Mucosa of descending colon (tissue), 3 donors: ENCODE measurements around the gene TMEM51. TPM values are rescaled to one million over a fixed set of nuclear protein-coding genes. Genes with fewer than 3 reads are reported as not detected.

Source experiments
- ATAC-seq: fragments of 200-7000 bp; cut with Tn5 transposase; one replicate; pipeline ENCODE4 v1.9.1; 2020; ENCODE audit warnings: mild to moderate bottlenecking, moderate library complexity
- DNase-seq, 3 donors: peaks; one replicate each; pipeline ENCODE4 v3.0.0-alpha.2; 2020
- H3K36me3 ChIP-seq: fragments of 200-600 bp; one replicate; pipeline ENCODE4 v1.8.0; 2021; ENCODE audit warnings: low read depth, mild to moderate bottlenecking
- H3K4me1 ChIP-seq: fragments of 200-600 bp; one replicate; pipeline ENCODE4 v1.8.0; 2021; ENCODE audit warnings: low read depth, mild to moderate bottlenecking
- H3K4me3 ChIP-seq: fragments of 200-600 bp; one replicate; pipeline ENCODE4 v1.8.0; 2021; ENCODE audit warnings: mild to moderate bottlenecking
- H3K9me3 ChIP-seq: fragments of 200-600 bp; one replicate; pipeline ENCODE4 v1.8.0; 2021; ENCODE audit warnings: mild to moderate bottlenecking
- CTCF ChIP-seq: fragments of 200-600 bp; IDR thresholded peaks from one replicate; pipeline ENCODE4 v1.8.0; 2022; ENCODE audit warnings: antibody characterized with exemption, mild to moderate bottlenecking
- intact Hi-C, 2 donors: fragments of 100-400 bp; cut with DNase I in 1 of 2; cut with micrococcal nuclease in 1 of 2; formaldehyde crosslinking; loops; one replicate each; pipeline versions ENCODE4 v1.11.0 to v1.11.1; 2022; cut with DNase I, micrococcal nuclease
- total RNA-seq, 3 donors: library from RNA; stranded (reverse); fragmentation: NEBNext Ultra II Directional in 2 of 3; extraction: Animal tissue kit (Norgen Biotek cat#: 25700) in 2 of 3; gene quantifications; one replicate each; pipeline versions ENCODE4 v1.2.1 to v1.2.4, GENCODE V29; 2021 to 2023
- donor health status: DM: no; HTN: no; CAD: no; lungs with moderate emphysema.
- donor health status: DM: no; HTN: no; CAD: no.
- donor health status: DM: no; HTN: yes; CAD: no.

TMEM51 gene
- total RNA-seq, 3 donors from 2014 or later, result 19.1 to 31.8 (median 26.6) TPM

GRCh38 chr1:15245593-15246360 lies 92.2 kb downstream of the TMEM51 start:
- Histone ChIP-seq H3K4me1 (peaks cover 7% of the 10 kb centered on the region), H3K4me3 (no peak overlapping the region), H3K9me3 (no peaks in the 10 kb centered on the region), H3K36me3 (no peaks in the 10 kb centered on the region)
- DNase-seq (no peak), ATAC-seq (peak; percentile 20)
- intact Hi-C loops, result no loop called here
- no peak for TF ChIP-seq CTCF

GRCh38 chr1:15246960-15247614 lies 93.5 kb downstream of the TMEM51 start, which contains the start of gene FHAD1:
TSS of gene FHAD1 (plus strand) at chr1:15247223. CDS start at chr1:15251785, 4,562 bp downstream.
- DNase-seq (peak; percentile 77 to 80 (median 79)), ATAC-seq (peak; percentile 96)
- Histone ChIP-seq H3K4me1 (peaks cover 7% of the 10 kb centered on the region), H3K9me3 (no peaks in the 10 kb centered on the region), H3K4me3 (peak within 1 kb of the TSS; percentile 9), H3K36me3 (no peaks in the 10 kb centered on the region)
- intact Hi-C loops, result no loop called here
- TF ChIP-seq CTCF, result no peak

GRCh38 chr1:15248216-15248615 lies 94.7 kb downstream of the TMEM51 start:
- Histone ChIP-seq H3K9me3 (no peaks in the 10 kb centered on the region), H3K4me1 (peaks cover 7% of the 10 kb centered on the region), H3K4me3 (no peak overlapping the region), H3K36me3 (no peaks in the 10 kb centered on the region)
- DNase-seq, result no peak
- TF ChIP-seq CTCF, result no peak
- no peak for ATAC-seq
- intact Hi-C loops, result no loop called here

GRCh38 chr1:15249081-15249480 lies 95.5 kb downstream of the TMEM51 start:
- H3K36me3 ChIP-seq, result no peaks in the 10 kb centered on the region
- H3K4me3 ChIP-seq, result no peak overlapping the region
- ATAC-seq, result no peak
- H3K4me1 ChIP-seq, result peaks cover 7% of the 10 kb centered on the region
- intact Hi-C loops, result no loop called here
- no peak for DNase-seq
- no peak for TF ChIP-seq CTCF
- H3K9me3 ChIP-seq, result no peaks in the 10 kb centered on the region

GRCh38 chr1:15251857-15252835 lies 98.6 kb downstream of the TMEM51 start:
- Histone ChIP-seq H3K9me3 (no peaks in the 10 kb centered on the region), H3K36me3 (no peaks in the 10 kb centered on the region), H3K4me3 (no peak overlapping the region), H3K4me1 (peaks cover 6% of the 10 kb centered on the region)
- TF ChIP-seq CTCF, result no peak
- intact Hi-C loops, result no loop called here
- DNase-seq, result no peak
- no peak for ATAC-seq
